ENCODE data around the gene TCN2.
"Not testable (repeated sequence)": the region's sequence is repeated elsewhere in the genome, so short reads cannot be mapped to it uniquely, and the experiment has no call there.

Gene TCN2

DNA sequence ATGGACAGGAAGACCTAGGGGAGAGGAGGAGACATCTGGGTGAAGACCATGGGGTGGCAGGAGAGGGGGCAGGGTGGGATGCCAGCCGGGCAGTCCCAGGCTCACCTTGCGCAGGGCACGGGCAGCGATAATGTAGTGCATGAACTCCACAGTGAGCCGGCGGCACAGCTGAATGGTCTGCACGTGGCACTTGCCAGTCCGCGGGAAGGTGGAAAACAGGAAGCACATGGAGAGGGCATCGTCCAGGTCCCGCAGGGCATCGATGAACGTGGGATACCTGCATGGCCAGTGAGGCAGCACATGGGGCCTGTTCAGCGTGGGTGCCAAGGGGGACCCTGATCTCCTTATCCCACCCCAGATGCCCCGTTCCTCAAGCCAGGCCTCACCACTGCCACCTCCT lies 22.5 kb upstream of the TCN2 start:
- Histone ChIP-seq H3K36me3 (ENCODE audit: low read length) (no peaks in the 10 kb centered on the region), H3F3A (ENCODE audit: insufficient read depth) (no peaks in the 10 kb centered on the region), H3K9me3 (ENCODE audit: insufficient read depth, low read length) (no peaks in the 10 kb centered on the region), H3K9ac (ENCODE audit: low read length) (no peak overlapping the region), H3K4me2 (ENCODE audit: low read depth, low read length, poor library complexity, severe bottlenecking) (no peak overlapping the region), H4K20me1 (ENCODE audit: low read depth, low read length) (no peaks in the 10 kb centered on the region), H3K27ac (ENCODE audit: low read depth, low read length) (no peak overlapping the region), H3K4me3 (ENCODE audit: insufficient read depth, low read length, poor library complexity, severe bottlenecking) (no peak overlapping the region), H3K27me3 (ENCODE audit: low read length) (no peaks in the 10 kb centered on the region), H3K9me2 (replicated peaks; ENCODE audit: insufficient read depth, low read length) (no peaks in the 10 kb centered on the region), H3K79me2 (ENCODE audit: insufficient read depth, low read length) (peaks cover 6% of the 10 kb centered on the region), H2AFZ (ENCODE audit: low read depth, low read length, severe bottlenecking) (no peak overlapping the region)
- TF ChIP-seq, protein P1, sequence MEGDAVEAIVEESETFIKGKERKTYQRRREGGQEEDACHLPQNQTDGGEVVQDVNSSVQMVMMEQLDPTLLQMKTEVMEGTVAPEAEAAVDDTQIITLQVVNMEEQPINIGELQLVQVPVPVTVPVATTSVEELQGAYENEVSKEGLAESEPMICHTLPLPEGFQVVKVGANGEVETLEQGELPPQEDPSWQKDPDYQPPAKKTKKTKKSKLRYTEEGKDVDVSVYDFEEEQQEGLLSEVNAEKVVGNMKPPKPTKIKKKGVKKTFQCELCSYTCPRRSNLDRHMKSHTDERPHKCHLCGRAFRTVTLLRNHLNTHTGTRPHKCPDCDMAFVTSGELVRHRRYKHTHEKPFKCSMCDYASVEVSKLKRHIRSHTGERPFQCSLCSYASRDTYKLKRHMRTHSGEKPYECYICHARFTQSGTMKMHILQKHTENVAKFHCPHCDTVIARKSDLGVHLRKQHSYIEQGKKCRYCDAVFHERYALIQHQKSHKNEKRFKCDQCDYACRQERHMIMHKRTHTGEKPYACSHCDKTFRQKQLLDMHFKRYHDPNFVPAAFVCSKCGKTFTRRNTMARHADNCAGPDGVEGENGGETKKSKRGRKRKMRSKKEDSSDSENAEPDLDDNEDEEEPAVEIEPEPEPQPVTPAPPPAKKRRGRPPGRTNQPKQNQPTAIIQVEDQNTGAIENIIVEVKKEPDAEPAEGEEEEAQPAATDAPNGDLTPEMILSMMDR (IDR thresholded peaks at IDR 0.05; ENCODE audit: insufficient read depth, low read length, poor library complexity, severe bottlenecking), result no peak
- no peak for TF ChIP-seq EZH2phosphoT487 (conservative IDR thresholded peaks at IDR 0.05; ENCODE audit: low read length)

DNA sequence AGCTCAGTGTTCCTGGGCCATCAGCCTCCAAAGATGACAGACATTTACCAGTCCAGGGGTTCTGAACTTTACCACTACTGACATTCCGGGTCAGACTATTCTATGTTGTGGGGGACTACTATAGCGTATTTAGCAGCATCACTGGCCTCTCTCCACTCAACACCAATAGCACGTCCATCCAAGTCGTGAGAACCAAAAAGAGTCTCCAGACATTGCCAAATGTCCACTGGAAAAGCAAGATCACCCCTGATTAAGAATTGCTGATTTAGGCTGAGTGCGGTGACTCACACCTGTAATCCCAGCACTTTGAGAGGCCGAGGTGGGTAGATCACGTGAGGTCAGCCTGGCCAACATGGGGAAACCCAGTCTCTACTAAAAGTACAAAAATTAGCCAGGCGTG lies 20.6 kb upstream of the TCN2 start:
- Histone ChIP-seq H4K20me1 (ENCODE audit: low read depth, low read length) (no peaks in the 10 kb centered on the region; the same call in 1 of the 2 replicates), H3K36me3 (ENCODE audit: low read length) (no peaks in the 10 kb centered on the region), H3K4me3 (ENCODE audit: insufficient read depth, low read length, poor library complexity, severe bottlenecking) (no peak overlapping the region), H3F3A (ENCODE audit: insufficient read depth) (no peaks in the 10 kb centered on the region), H3K9me3 (ENCODE audit: insufficient read depth, low read length) (no peaks in the 10 kb centered on the region), H3K9me2 (replicated peaks; ENCODE audit: insufficient read depth, low read length) (no peaks in the 10 kb centered on the region), H3K4me2 (ENCODE audit: low read depth, low read length, poor library complexity, severe bottlenecking) (no peak overlapping the region), H3K79me2 (ENCODE audit: insufficient read depth, low read length) (peaks cover 25% of the 10 kb centered on the region), H3K27ac (ENCODE audit: low read depth, low read length) (no peak overlapping the region), H2AFZ (ENCODE audit: low read depth, low read length, severe bottlenecking) (no peak overlapping the region), H3K27me3 (ENCODE audit: low read length) (no peaks in the 10 kb centered on the region), H3K9ac (ENCODE audit: low read length) (no peak overlapping the region)
- TF ChIP-seq, protein P1 (IDR thresholded peaks at IDR 0.05; ENCODE audit: insufficient read depth, low read length, poor library complexity, severe bottlenecking), result no peak
- no peak for TF ChIP-seq EZH2phosphoT487 (conservative IDR thresholded peaks at IDR 0.05; ENCODE audit: low read length)

DNA sequence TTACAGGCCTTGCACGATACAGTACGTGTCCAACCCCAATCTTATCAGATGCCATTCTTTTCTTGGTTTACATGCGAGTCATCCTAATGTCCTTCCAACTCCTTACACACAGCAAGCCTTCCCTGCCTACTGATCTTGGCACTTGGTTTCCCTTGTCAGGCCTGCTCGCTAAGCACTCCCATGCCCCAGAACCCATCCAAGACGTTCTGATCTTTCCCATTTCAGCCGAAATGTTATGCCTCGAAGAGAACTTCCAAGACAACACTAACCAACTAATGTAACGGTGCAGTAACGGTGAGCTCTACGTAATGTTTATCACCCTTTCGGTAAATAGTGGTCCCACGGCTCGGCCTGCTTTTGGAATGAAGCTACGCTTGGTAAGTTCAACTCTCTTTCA lies 15.8 kb upstream of the TCN2 start:
- no peaks in the 10 kb centered on the region for H3K9me3 ChIP-seq (ENCODE audit: insufficient read depth, low read length)
- H2AFZ ChIP-seq (ENCODE audit: low read depth, low read length, severe bottlenecking), result peak overlapping the region; percentile 15
- H3F3A ChIP-seq (ENCODE audit: insufficient read depth), result no peaks in the 10 kb centered on the region
- no peaks in the 10 kb centered on the region for H3K36me3 ChIP-seq (ENCODE audit: low read length)
- no peaks in the 10 kb centered on the region for H3K27me3 ChIP-seq (ENCODE audit: low read length)
- H3K4me3 ChIP-seq (ENCODE audit: insufficient read depth, low read length, poor library complexity, severe bottlenecking), result peak overlapping the region; percentile 94
- H3K27ac ChIP-seq (ENCODE audit: low read depth, low read length), result no peak overlapping the region
- peaks cover 28% of the 10 kb centered on the region for H3K79me2 ChIP-seq (ENCODE audit: insufficient read depth, low read length)
- peak overlapping the region; percentile 62 for H3K4me2 ChIP-seq (ENCODE audit: low read depth, low read length, poor library complexity, severe bottlenecking)
- no peak for TF ChIP-seq EZH2phosphoT487 (conservative IDR thresholded peaks at IDR 0.05; ENCODE audit: low read length)
- peak overlapping the region; percentile 78 for H3K9ac ChIP-seq (ENCODE audit: low read length)
- H4K20me1 ChIP-seq (ENCODE audit: low read depth, low read length), result no peaks in the 10 kb centered on the region; the same call in 1 of the 2 replicates
- H3K9me2 ChIP-seq (replicated peaks; ENCODE audit: insufficient read depth, low read length), result no peaks in the 10 kb centered on the region

DNA sequence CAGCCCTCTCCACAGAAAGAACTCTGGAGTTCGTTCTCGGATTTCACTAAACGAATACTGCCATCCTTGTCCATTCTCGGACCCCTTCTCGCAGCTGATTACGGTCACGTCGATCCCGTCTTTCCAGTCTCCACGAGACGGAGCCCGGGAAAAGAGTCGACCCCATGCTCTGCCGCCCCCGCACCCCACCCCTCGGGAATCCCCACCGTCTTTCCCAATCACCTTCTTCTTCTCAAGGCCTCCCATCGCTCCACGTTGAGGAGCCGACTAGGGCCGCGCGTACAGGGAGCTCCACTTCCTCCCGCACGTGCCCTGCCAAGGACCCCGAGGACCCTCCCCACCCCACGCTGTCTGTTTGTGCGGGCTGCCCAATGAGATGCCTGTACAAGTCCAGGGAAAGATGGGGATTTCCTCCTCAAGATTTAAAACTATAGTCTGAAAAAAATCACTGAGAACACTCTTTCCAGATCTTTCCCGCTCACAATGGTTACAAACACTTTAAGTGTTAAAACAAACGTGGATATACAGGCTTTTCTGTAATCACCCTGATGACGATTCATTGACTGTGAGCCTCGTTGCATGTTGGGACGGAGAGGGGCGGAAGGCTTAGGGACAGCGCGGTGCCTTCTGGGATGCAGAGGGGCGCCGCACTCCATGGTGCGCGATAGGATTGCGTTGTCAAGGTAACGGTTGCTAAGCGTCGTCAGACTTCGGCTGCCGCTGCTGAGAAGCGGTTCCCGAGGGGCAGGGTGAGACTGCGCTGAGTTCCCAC lies 15.2 kb upstream of the TCN2 start, which contains the start of gene PES1:
Gene PES1, minus strand, starts transcription at position 323 of the 772 bp plus-strand sequence. Its CDS starts 77 bp downstream, at position 246.
- Histone ChIP-seq H3K4me2 (ENCODE audit: low read depth, low read length, poor library complexity, severe bottlenecking) (peak within 1 kb of the TSS; percentile 62), H2AFZ (ENCODE audit: low read depth, low read length, severe bottlenecking) (peak within 1 kb of the TSS; percentile 15), H3K27me3 (ENCODE audit: low read length) (no peaks in the 10 kb centered on the region), H3K9ac (ENCODE audit: low read length) (peak within 1 kb of the TSS; percentile 78), H3K4me3 (ENCODE audit: insufficient read depth, low read length, poor library complexity, severe bottlenecking) (peak within 1 kb of the TSS; percentile 94), H3K36me3 (ENCODE audit: low read length) (no peaks in the 10 kb centered on the region), H3K9me2 (replicated peaks; ENCODE audit: insufficient read depth, low read length) (no peaks in the 10 kb centered on the region), H3K9me3 (ENCODE audit: insufficient read depth, low read length) (no peaks in the 10 kb centered on the region), H3F3A (ENCODE audit: insufficient read depth) (no peaks in the 10 kb centered on the region), H3K79me2 (ENCODE audit: insufficient read depth, low read length) (peaks cover 28% of the 10 kb centered on the region), H4K20me1 (ENCODE audit: low read depth, low read length) (no peaks in the 10 kb centered on the region; the same call in 1 of the 2 replicates), H3K27ac (ENCODE audit: low read depth, low read length) (peak within 1 kb of the TSS; percentile 68)
- TF ChIP-seq, protein P1 (IDR thresholded peaks at IDR 0.05; ENCODE audit: insufficient read depth, low read length, poor library complexity, severe bottlenecking), result no peak
- no peak for TF ChIP-seq EZH2phosphoT487 (conservative IDR thresholded peaks at IDR 0.05; ENCODE audit: low read length)

DNA sequence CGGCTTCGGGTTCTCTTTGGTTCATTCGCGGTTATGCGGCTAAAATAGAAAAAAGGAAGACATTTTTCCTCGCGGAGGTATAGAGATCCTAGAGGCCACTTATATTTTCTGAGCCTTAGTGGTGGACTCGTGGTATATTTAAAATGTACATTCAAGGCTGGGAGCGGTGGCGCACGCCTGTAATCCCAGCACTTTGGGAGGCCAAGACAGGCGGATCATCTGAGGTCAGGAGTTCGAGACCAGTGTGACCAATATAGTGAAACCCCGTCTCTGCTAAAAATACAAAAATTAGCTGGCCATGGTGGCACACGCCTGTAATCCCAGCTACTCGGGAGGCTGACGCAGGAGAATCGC lies 14.6 kb upstream of the TCN2 start:
- not testable (repeated sequence) for H3K9me3 ChIP-seq (ENCODE audit: insufficient read depth, low read length); H3F3A ChIP-seq (ENCODE audit: insufficient read depth); H3K36me3 ChIP-seq (ENCODE audit: low read length); H3K9me2 ChIP-seq (replicated peaks; ENCODE audit: insufficient read depth, low read length); H3K4me3 ChIP-seq (ENCODE audit: insufficient read depth, low read length, poor library complexity, severe bottlenecking); H4K20me1 ChIP-seq (ENCODE audit: low read depth, low read length); H3K9ac ChIP-seq (ENCODE audit: low read length); H3K27ac ChIP-seq (ENCODE audit: low read depth, low read length); H2AFZ ChIP-seq (ENCODE audit: low read depth, low read length, severe bottlenecking); H3K27me3 ChIP-seq (ENCODE audit: low read length)
- H3K79me2 ChIP-seq (ENCODE audit: insufficient read depth, low read length), result peaks cover 28% of the 10 kb centered on the region
- H3K4me2 ChIP-seq (ENCODE audit: low read depth, low read length, poor library complexity, severe bottlenecking), result peak overlapping the region; percentile 62

Data from SU-DHL-6 (cell line).